Measurements from ENCODE around the gene PUS1.

Gene PUS1

GRCh38 chr12:131904346-131904745 lies 24.7 kb upstream of the PUS1 start:
- no peak for TF ChIP-seq CTCF (IDR thresholded peaks at IDR 0.05; ENCODE audit: low read depth, low read length, missing control alignments)
- no peak for DNase-seq (ENCODE audit: low read depth)
- no peak overlapping the region for H3K4me3 ChIP-seq (ENCODE audit: low read depth, low read length)

GRCh38 chr12:131905081-131905629 lies 23.9 kb upstream of the PUS1 start:
- no peak for DNase-seq (ENCODE audit: low read depth)
- H3K4me3 ChIP-seq (ENCODE audit: low read depth, low read length) = no peak overlapping the region
- TF ChIP-seq CTCF (IDR thresholded peaks at IDR 0.05; ENCODE audit: low read depth, low read length, missing control alignments) = no peak

- no peak for TF ChIP-seq CTCF (IDR thresholded peaks at IDR 0.05; ENCODE audit: low read depth, low read length, missing control alignments)
- no peak for DNase-seq (ENCODE audit: low read depth)
- no peak overlapping the region for H3K4me3 ChIP-seq (ENCODE audit: low read depth, low read length)
Observed at GRCh38 chr12:131905630-131906091, 23.4 kb upstream of the PUS1 start.

- no peak for TF ChIP-seq CTCF (IDR thresholded peaks at IDR 0.05; ENCODE audit: low read depth, low read length, missing control alignments)
- H3K4me3 ChIP-seq (ENCODE audit: low read depth, low read length) = no peak overlapping the region
- DNase-seq (ENCODE audit: low read depth) = no peak
Observed at GRCh38 chr12:131907379-131908091, 21.5 kb upstream of the PUS1 start.

GRCh38 chr12:131908092-131909080 lies 20.7 kb upstream of the PUS1 start:
- DNase-seq (ENCODE audit: low read depth) = no peak
- TF ChIP-seq CTCF (IDR thresholded peaks at IDR 0.05; ENCODE audit: low read depth, low read length, missing control alignments) = no peak
- no peak overlapping the region for H3K4me3 ChIP-seq (ENCODE audit: low read depth, low read length)

GRCh38 chr12:131909081-131909751 lies 19.9 kb upstream of the PUS1 start:
- DNase-seq (ENCODE audit: low read depth) = no peak
- no peak for TF ChIP-seq CTCF (IDR thresholded peaks at IDR 0.05; ENCODE audit: low read depth, low read length, missing control alignments)
- H3K4me3 ChIP-seq (ENCODE audit: low read depth, low read length) = no peak overlapping the region
